GM20000 (cell line): ENCODE measurements around the gene RNU6-1.

Source experiments
- DNase-seq: peaks from one replicate; pipeline ENCODE4 v3.0.0; 2012; ENCODE audit warnings: low spot score
- TF ChIP-seq, protein P1 (sequence below): IDR thresholded peaks from 2 replicates; pipeline ENCODE4 v1.5.1; 2012; ENCODE audit warnings: mild to moderate bottlenecking, control low read depth; ENCODE audit errors: extremely low read depth, missing control alignments

Gene RNU6-1

DNA sequence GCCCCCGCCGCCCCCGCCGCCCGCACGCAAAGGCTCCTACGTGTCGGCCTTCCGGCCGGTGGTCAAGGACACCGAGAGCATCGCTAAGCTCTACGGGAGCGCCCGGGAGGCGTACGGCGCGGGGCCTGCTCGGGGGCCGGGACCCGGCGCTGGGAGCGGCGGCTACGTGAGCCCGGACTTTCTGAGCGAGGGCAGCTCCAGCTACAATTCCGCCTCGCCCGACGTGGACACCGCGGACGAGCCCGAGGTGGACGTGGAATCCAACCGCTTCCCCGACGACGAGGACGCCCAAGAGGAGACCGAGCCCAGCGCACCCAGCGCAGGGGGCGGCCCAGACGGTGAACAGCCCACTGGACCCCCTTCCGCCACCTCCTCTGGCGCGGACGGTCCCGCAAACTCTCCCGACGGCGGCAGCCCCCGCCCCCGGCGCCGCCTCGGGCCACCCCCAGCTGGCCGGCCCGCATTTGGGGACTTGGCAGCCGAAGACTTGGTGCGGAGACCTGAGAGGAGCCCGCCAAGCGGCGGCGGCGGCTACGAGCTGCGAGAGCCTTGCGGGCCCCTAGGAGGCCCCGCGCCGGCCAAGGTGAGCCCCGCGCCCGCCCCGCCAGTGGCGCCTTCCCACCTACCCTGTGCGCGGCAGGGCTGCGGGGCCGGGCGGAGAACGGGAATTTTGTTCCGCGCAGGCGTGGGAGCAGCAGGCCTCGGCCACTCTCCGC lies 12.1 kb downstream of the RNU6-1 start:
- TF ChIP-seq, protein P1, sequence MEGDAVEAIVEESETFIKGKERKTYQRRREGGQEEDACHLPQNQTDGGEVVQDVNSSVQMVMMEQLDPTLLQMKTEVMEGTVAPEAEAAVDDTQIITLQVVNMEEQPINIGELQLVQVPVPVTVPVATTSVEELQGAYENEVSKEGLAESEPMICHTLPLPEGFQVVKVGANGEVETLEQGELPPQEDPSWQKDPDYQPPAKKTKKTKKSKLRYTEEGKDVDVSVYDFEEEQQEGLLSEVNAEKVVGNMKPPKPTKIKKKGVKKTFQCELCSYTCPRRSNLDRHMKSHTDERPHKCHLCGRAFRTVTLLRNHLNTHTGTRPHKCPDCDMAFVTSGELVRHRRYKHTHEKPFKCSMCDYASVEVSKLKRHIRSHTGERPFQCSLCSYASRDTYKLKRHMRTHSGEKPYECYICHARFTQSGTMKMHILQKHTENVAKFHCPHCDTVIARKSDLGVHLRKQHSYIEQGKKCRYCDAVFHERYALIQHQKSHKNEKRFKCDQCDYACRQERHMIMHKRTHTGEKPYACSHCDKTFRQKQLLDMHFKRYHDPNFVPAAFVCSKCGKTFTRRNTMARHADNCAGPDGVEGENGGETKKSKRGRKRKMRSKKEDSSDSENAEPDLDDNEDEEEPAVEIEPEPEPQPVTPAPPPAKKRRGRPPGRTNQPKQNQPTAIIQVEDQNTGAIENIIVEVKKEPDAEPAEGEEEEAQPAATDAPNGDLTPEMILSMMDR = no peak
- no peak for DNase-seq

DNA sequence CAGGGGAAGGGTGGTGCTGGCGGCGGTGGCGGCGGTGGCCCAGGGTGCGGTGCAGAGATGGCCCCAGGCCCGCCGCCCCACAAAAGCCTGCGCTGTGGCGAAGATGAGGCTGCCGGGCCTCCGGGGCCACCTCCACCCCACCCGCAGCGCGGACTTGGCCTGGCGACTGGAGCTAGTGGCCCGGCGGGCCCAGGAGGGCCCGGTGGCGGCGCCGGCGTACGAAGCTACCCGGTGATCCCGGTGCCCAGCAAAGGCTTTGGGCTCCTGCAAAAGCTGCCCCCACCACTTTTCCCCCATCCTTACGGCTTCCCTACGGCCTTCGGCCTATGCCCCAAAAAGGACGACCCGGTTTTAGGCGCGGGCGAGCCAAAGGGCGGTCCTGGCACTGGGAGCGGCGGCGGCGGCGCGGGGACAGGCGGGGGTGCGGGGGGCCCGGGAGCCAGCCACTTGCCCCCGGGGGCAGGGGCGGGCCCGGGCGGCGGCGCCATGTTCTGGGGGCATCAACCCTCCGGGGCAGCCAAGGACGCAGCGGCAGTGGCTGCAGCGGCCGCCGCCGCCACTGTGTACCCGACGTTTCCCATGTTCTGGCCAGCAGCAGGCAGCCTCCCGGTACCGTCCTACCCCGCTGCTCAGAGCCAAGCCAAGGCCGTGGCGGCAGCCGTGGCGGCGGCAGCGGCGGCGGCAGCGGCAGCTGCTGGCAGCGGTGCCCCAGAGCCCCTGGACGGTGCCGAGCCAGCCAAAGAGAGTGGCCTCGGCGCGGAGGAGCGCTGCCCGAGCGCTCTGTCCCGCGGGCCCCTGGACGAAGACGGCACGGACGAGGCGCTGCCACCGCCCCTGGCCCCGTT lies 12.9 kb downstream of the RNU6-1 start:
- DNase-seq = peak; percentile 52
- TF ChIP-seq, protein P1 = no peak

DNA sequence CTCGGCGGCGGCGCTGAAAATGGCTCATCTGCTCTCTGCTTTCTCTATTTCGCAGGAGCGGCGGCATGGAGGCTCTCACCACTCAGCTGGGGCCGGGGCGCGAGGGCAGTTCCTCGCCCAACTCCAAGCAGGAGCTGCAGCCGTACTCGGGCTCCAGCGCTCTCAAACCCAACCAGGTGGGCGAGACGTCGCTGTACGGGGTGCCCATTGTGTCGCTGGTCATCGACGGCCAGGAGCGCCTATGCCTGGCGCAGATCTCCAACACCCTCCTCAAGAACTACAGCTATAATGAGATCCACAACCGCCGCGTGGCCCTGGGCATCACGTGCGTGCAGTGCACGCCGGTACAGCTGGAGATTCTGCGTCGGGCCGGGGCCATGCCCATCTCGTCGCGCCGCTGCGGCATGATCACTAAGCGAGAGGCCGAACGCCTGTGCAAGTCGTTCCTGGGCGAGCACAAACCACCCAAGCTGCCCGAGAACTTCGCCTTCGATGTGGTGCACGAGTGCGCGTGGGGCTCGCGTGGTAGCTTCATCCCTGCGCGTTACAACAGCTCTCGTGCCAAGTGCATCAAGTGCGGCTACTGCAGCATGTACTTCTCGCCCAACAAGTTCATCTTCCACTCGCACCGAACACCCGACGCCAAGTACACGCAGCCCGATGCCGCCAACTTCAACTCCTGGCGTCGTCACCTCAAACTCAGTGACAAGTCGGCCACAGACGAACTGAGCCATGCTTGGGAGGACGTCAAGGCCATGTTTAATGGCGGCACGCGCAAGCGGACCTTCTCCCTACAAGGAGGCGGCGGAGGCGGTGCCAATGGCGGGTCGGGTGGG lies 13.7 kb downstream of the RNU6-1 start:
- TF ChIP-seq, protein P1 = no peak
- DNase-seq = no peak

DNA sequence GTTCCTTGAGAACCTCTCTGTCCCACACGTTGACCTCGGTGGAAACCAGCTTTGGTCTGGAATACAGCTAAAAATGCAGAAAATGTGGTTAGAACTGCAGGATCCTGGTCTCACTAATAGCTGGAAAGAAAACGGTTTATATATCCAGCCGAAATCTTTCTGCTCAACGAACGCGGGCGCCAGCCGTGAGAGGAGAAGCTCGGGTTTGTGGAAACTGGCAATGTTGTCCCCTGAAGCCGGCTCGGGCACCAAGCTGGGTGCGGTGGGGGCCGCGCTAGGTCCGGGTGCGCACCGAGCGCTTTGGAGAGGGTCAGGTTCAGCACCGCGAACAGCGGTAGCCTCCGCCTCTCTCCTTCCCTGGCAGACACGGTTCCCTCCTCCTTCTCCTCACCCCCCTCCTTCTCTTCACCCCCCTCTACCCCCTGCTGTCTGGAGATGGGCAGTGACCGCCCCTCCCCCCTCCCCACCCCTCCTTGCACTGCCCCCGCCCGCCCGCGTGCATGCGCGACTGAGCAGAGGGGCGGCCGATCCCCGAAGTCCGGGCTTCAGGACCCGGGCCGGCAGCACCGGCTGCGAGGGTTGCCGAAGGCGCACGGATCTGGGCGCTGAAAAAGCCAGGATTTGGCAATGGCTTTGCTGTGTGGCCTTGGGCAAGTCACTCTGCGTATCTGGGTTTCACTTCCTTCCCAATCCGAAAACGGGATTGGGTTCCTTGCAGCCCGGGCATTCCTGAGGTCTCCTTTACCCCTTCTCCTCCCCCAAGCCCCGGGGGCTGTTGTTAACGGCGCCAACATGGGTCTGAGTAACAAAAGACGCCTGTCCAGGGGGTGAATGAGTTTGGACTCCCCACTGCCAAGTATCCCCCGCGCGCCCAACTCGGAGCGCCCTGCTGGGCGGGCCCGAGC lies 14.6 kb downstream of the RNU6-1 start, which contains the start of gene SKOR1:
Gene SKOR1 (plus strand): TSS at position 534 of the 905 bp plus-strand sequence. CDS start 94 bp downstream, at position 628.
- TF ChIP-seq, protein P1 = no peak
- DNase-seq = peak; percentile 73

DNA sequence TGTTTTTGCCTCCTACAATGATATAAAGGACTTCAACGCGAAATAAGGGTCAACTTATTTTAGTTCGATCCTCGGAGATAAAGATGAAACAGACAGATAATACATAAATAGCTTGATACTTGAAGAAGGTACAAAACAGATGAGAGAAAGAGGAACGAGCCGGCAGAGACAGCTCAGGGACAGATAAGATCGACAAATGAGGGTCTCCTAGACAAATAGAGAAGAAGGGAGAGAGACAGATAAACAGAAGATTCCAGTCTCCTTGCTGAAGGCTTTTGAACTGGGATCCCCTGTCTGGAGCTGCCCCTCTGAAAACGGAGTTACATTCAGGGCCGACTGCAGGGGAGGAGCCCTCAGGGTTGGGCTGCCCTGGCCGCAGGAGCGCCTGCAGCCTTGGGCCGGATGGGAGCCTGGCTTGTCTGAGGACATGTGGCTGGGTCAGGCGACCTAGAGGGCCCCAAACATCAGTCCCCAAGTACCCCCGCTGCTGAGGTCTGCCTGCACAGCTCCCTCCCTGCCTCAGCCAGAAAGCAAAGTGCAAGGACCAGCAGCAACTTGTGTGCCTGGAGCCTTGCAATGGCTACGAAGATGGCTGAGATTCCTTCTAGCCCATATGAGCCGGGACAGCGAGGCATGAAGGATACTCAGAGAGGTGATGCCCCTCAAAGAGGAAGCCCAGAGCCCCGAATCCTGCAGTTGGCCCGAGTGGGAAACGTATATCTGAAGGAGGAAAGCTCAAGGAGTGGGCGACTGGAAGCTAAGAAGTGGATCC lies 15.5 kb downstream of the RNU6-1 start:
- TF ChIP-seq, protein P1 = no peak
- DNase-seq = peak; percentile 45
